T-helper 17 cell (primary cell): Measurements from ENCODE around the gene PCBP2. TPM values are rescaled to one million over a fixed set of nuclear protein-coding genes. Genes with fewer than 3 reads are reported as not detected.
A peak's percentile ranks its signal among the peaks of the same experiment; 100 is the strongest.

ENCODE experiments used
- ATAC-seq: fragments of 150-1000 bp; cut with Tn5 transposase; 2 replicates; pipeline ENCODE4 v1.10.0; 2021; ENCODE audit warnings: mild to moderate bottlenecking, moderate library complexity
- DNase-seq, 3 donors: peaks; one replicate each; pipeline versions ENCODE4 v3.0.0 to v3.0.0-alpha.2; 2020 to 2021
- H3K9me3 ChIP-seq: one replicate; pipeline ENCODE4 v1.7.0; 2013; ENCODE audit warnings: low read length, mild to moderate bottlenecking; ENCODE audit not compliant: control insufficient read depth, poor library complexity, severe bottlenecking
- H3K27ac Mint-ChIP-seq: one replicate; pipeline ENCODE4 v1.8.0; 2022; ENCODE audit warnings: mild to moderate bottlenecking, moderate library complexity, mixed read lengths
- H3K27me3 Mint-ChIP-seq: one replicate; pipeline ENCODE4 v1.8.0; 2022; ENCODE audit warnings: mixed read lengths
- H3K36me3 Mint-ChIP-seq: one replicate; pipeline ENCODE4 v1.8.0; 2022; ENCODE audit warnings: low read depth, mixed read lengths
- H3K4me1 Mint-ChIP-seq: one replicate; pipeline ENCODE4 v1.8.0; 2022; ENCODE audit warnings: mild to moderate bottlenecking, mixed read lengths
- H3K4me3 Mint-ChIP-seq: one replicate; pipeline ENCODE4 v1.8.0; 2022; ENCODE audit warnings: mild to moderate bottlenecking, moderate library complexity, mixed read lengths
- total RNA-seq, 4 donors: library from RNA in 2 of 4; stranded (reverse) in 2 of 4; gene quantifications; one replicate each; pipeline ENCODE4 v1.2.3 and lab custom pipeline; 2022 to 2026

Gene PCBP2
- total RNA-seq, 2 donors from 2014 or later, result 1,028 to 1,089 TPM

DNA sequence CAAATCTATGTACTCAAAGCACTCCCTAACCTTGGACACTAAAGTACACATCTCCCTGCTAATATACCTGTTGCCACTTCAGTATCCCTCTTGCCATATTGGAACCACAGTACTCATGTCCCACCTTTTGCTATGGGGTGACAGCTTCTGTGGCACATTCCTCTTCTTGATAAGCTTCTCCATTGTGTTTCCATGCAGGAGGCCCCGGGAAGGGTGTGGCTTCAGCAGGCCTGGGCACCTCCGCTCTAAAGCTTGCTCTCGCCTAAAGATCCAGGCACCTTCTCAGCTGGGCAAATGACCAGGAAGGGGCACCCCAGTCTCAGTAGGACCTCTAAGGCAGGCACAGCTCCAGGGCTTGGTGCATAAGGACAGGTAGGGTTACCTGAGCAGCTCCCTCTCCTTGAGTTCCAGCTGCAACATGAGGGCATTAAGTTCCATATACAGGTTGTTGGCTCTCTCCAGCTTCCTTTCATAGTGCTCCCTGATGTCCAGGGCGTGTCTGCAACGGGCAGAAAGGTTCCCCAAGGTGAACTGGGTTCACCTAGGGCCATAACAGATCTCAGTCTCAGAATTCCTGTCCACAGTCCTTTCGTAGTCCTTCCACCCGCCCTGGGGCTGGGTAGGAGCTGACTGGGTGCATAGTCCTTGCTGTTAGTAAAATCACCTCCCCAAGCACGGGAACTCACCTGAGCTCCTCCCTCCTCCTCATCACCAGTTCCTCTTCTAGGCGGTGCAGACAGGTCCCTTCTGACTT lies 31.5 kb downstream of the PCBP2 start:
- DNase-seq, result no peak
- Mint-ChIP-seq H3K36me3 (peaks cover 4% of the 10 kb centered on the region), H3K27ac (peak overlapping the region; percentile 90), H3K27me3 (no peaks in the 10 kb centered on the region), H3K4me1 (peaks cover 17% of the 10 kb centered on the region), H3K4me3 (peak overlapping the region; percentile 66)
- H3K9me3 ChIP-seq, result no peaks in the 10 kb centered on the region
- ATAC-seq, result no peak

DNA sequence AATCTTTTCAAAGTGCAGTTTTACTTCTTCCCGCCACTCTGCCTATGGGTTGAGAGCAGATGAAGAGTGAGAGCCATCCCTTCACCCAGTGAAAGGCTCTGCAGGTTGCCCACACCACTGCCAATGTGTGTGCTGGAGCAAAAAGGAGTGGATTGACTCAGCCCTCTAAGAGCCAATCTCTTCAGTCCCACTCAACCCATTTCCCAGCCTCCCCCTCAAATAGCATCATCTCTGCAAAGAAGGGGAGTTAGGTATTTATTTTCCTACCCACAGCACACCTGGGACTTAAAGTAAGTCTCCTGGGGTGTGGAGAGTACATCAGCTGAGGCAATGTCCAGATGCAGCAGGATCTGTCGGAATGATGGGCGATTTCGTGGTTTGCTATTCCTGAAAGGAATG lies 32.1 kb downstream of the PCBP2 start:
- Mint-ChIP-seq H3K36me3 (peaks cover 4% of the 10 kb centered on the region), H3K4me3 (no peak overlapping the region), H3K4me1 (peaks cover 17% of the 10 kb centered on the region), H3K27ac (peak overlapping the region; percentile 90), H3K27me3 (no peaks in the 10 kb centered on the region)
- H3K9me3 ChIP-seq, result no peaks in the 10 kb centered on the region
- ATAC-seq (no peak), DNase-seq (no peak)

DNA sequence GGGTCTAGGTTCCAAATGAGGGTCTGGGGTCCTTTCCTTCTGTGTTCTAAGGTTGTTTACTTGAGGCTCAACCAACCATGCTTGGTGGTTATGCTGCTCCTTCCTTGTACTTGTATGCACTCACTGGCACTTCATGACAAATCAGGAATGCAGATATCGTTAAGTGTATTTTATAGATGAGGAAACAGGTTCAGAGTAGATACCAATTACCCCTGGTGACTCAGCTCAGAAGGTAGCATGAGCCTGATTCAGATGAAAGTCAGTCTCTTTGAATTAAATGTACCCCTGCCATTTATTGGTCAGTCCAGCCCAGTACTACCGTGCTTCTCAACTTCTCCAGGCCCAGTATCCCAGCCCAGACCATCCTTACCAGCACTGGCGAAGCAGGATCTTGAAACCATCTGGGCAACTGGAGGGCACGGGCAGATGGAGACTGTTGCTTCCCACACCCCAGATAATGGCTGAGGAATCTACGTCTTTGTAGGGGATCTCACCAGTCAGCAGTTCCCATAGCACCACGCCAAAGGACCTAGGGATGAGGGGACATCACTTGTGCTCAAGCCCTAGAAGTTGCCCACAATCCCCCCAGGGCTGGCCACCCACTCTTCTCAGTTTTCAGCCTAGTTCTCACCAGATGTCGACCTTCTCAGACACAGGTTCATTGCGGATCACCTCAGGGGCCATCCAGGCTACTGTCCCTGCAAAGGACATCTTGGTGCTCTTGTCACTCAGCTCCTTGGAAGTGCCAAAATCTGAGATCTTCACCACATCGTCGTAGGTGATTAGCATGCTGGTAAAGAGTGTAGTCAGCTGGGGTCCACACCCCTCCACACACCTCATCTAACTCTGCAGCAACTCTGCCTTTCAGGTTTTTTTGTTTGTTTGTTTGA lies 33.0 kb downstream of the PCBP2 start:
- no peak for ATAC-seq
- Mint-ChIP-seq H3K27me3 (no peaks in the 10 kb centered on the region), H3K4me1 (peaks cover 18% of the 10 kb centered on the region), H3K27ac (peak overlapping the region; percentile 90), H3K4me3 (no peak overlapping the region), H3K36me3 (peaks cover 4% of the 10 kb centered on the region)
- no peaks in the 10 kb centered on the region for H3K9me3 ChIP-seq
- no peak for DNase-seq

DNA sequence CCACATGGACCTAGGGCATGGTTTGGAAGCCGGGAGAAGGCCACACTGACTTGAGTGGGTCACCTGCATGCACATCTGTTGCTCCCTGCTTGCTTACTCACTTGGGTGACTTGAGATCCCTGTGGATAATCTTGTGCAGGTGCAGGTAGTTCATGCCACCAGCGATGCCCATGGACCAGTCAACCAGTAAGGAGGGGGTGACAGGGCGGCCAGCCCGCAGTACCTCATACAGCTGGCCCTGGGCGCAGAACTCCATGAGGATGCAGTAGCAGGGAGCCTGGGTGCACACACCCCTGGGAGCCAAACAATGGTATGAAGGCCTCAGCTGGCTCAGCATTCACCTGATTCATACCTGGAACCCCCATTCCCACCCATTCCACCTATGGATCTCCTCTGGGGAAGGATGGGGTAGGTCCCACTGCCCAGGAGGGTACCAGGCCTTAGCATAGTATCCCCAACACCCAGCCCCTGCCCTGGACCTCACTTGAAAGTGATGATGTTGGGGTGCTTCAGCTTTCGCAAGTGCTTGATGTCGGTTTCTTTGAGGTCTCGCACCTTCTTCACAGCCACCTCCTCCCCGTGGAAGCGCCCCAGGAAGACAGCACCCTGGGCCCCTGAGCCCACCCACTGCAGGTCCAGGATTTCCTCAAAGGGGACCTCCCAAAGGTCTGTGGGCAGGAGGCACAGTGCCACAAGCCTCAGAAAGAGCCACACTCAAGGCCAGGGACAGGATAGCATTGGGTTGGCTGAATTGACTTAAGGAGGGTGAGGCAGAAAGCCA lies 34.2 kb downstream of the PCBP2 start:
- peak overlapping the region; percentile 71 for H3K4me3 Mint-ChIP-seq
- H3K9me3 ChIP-seq, result no peaks in the 10 kb centered on the region
- H3K36me3 Mint-ChIP-seq, result peaks cover 4% of the 10 kb centered on the region
- DNase-seq (no peak), ATAC-seq (no peak)
- peak overlapping the region; percentile 90 for H3K27ac Mint-ChIP-seq
- H3K4me1 Mint-ChIP-seq, result peaks cover 17% of the 10 kb centered on the region
- H3K27me3 Mint-ChIP-seq, result no peaks in the 10 kb centered on the region

DNA sequence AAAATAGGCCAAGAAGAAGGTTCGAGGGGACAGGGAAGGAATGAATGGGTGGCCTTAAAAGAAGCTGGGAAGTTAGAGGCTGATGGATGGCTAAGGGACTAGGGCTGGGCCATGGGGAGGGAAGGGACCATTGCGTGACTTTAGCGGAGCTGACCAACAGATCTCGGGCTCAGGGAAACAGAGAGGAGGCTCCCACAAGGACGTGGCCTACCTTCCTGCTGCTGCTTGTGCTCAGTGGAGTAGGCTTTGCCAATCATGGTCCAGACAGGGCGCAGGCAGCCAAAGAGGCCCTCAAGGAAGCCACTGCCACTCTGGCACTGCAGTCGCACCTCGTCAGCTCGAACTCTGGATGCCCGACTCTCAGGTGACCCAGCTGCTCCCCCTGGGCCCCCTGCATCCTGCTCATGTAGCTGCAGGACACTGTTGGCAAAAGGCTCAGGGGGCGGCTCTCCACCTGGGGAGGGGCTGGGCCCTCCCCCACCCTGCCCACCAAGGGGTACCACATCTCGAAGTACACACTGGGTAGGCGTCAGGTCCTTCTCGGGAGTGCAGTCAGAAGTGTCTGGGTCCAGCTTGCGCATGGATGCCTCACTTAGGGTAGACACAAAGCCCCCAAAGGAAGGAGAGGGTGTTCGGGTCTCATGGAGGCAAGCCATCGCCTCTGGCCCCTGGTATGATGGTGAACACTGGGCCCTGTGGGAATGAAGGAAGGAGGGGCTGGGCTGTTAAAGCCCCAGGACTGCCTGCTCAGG lies 35.0 kb downstream of the PCBP2 start:
- DNase-seq, result no peak
- no peaks in the 10 kb centered on the region for H3K9me3 ChIP-seq
- Mint-ChIP-seq H3K4me1 (peaks cover 17% of the 10 kb centered on the region), H3K27me3 (no peaks in the 10 kb centered on the region), H3K4me3 (peak overlapping the region; percentile 71), H3K36me3 (peaks cover 2% of the 10 kb centered on the region), H3K27ac (peak overlapping the region; percentile 67)
- no peak for ATAC-seq

DNA sequence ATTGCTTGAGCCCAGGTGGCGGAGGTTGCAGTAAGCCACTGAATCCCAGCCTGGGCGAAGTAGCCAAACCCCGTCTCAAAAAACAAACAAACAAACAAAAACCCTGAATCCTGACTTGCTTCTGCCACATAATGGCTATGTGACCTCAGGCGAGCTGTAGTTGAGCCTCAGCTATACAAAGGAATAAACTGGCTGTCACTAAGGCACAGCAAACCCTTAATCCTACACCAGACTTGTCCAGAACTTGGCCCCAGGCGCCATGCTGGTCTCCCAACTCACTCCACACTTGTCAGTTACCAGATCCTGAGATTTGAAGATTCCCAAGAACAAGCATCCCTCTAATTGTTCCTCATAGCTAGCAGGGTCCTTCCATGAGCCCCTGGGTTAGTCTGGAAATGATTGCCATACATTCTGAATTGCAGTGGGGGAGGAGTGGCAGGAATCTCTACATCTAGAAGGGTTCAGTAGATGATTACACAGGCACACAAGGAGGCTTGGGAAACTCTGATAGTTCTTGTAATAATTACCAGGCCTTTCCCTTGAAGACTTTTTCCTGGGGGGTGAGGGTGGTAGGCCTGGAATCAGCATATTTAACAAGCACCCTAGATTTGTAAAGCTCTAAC lies 37.5 kb downstream of the PCBP2 start:
- H3K9me3 ChIP-seq, result no peaks in the 10 kb centered on the region
- DNase-seq, result no peak
- Mint-ChIP-seq H3K4me1 (peaks cover 30% of the 10 kb centered on the region), H3K36me3 (no peaks in the 10 kb centered on the region), H3K4me3 (no peak overlapping the region), H3K27ac (peak overlapping the region; percentile 72), H3K27me3 (no peaks in the 10 kb centered on the region)
- ATAC-seq, result no peak

DNA sequence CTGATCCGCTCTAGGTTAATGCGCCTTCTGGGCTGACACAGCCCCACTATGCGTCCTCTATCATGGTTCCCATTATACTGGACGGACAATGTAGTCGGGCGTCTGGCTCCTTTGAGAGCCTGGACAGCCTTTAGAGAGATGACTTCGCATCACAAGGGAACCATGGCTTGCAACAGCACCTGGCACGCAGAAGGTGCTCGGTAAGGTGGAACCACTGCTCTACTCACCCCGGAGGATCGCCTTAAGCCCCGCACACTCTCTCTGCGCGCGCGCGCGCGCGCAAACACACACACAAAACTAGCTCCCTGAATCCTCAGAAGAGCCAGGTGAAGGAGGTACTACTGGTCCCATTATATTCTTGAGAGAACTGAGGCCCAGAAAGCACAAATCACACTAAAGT lies 40.3 kb downstream of the PCBP2 start:
- DNase-seq (no peak), ATAC-seq (no peak)
- peaks cover 2% of the 10 kb centered on the region for H3K36me3 Mint-ChIP-seq
- peak overlapping the region; percentile 94 for H3K4me3 Mint-ChIP-seq
- H3K27ac Mint-ChIP-seq, result peak overlapping the region; percentile 63
- H3K9me3 ChIP-seq, result no peaks in the 10 kb centered on the region
- no peaks in the 10 kb centered on the region for H3K27me3 Mint-ChIP-seq
- peaks cover 28% of the 10 kb centered on the region for H3K4me1 Mint-ChIP-seq

DNA sequence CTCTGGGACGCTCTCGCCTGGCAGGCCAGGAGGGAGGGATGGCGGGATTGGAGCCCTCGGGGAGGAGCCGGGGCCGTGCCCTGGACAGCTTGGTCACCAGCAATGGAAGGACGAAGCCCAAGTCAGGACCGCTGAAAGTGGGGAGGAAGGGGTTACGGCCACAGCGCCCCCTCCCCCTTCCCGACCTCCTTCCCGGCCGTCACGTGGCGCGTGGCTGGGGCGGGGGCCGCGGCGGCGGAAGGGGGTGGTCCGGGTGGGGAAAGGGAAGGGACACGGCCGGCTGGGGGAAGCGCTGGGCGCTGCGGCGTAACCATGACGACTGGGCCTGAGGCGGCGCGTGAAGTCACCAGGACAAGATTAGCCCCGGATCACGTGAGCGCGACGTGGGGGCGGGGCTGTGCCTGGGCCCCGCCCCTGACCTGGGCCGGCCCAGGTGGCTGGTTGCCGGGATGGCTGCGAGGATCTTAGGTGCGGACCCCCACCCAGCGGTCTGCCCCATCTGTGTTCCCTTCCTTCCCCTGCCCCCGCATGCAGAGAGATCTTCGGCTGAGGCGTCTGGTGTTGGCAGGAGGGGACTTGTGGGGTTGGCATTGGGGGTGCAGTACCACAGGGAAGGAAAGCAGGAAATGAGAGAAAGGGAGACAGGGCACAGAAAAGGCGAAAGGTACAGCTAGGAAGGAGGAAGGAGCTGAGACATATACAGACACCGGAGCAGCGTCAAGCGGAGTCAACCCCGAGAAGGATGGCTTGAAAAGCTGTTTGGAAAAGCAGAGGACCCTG lies 41.1 kb downstream of the PCBP2 start:
- DNase-seq (peak; percentile 76 to 82 (median 81)), ATAC-seq (peak; percentile 94)
- Mint-ChIP-seq H3K4me3 (peak overlapping the region; percentile 94), H3K36me3 (peaks cover 2% of the 10 kb centered on the region), H3K27ac (peak overlapping the region; percentile 90), H3K27me3 (no peaks in the 10 kb centered on the region), H3K4me1 (peaks cover 32% of the 10 kb centered on the region)
- no peaks in the 10 kb centered on the region for H3K9me3 ChIP-seq

DNA sequence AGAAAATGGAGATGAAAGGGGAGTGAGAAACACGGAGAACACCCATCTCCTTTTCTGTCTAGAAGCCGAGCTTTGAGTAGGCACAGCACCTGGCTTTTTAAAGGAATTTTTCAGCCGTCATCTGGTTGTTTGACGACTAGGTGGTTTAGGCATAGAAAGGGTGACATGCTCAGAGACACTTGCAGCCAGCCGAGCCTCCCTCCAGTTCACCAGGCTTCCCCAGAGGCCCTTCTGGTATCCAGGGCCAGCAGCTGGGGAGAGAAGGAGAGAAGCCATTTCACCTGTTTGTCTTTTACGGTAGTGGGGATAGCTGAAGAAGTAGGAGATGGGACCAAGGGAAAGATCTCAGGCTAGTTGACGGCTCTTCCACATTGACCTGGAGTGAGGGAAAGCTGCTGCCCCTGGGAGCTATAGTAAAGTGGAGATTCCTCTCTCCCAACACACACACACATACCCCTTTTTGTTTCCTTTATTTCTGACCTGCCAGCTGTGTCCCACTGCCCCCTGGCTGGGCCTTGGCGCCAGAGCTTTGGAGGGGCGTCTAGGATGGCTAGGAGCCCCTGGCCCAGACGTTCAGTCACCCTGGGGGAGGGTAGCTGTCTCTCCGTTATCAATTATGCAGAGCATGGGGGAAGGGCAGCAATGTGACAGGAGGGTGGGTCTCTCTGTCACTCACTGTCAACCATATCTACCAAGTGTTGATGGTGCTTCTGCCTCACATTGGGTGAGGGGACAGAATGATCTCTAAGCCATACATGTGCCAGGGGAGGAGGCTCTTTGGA lies 41.9 kb downstream of the PCBP2 start:
- ATAC-seq (no peak), DNase-seq (no peak)
- H3K4me3 Mint-ChIP-seq, result peak overlapping the region; percentile 94
- no peaks in the 10 kb centered on the region for H3K27me3 Mint-ChIP-seq
- H3K4me1 Mint-ChIP-seq, result peaks cover 37% of the 10 kb centered on the region
- H3K9me3 ChIP-seq, result no peaks in the 10 kb centered on the region
- H3K27ac Mint-ChIP-seq, result peak overlapping the region; percentile 90
- H3K36me3 Mint-ChIP-seq, result peaks cover 2% of the 10 kb centered on the region

DNA sequence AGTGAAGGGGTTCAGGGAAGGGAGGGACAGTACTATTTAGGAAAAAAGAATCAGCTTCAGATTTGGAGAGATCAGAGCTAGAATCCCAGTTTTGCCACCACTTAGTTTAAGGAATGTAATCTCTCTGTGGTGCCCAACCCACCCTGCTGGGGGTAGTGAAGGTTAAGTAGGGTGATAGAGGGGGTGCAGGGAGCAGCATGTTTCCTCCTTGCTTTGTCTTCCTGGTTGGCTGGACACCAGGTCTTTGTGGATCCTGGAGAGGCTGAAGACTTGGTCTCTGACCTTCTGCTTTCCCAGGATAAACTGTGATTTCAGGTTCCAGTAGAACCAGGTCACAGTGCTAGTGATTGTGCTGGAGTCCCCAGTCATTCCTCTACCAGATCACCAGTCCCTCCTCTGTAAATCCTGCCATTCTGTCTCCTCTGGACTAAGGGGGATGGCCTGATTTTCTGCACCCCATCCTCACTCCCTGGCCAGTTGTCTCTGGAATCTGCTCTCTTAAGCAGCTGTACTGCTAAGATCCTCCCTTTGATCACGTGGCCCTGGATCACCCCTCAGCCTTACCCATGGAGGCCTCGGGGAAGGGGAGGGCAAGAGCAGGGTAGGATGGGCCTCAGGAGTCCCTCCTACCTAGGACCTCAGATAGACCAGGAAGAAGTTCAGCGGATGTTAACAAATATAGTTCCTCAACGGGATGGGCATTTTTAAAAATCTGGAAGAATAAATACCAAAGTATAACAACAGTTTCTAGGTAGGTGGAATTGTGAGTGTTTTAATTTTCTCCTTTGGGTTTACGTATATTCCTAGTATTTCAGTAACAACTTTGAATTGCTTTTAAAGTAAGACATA lies 44.2 kb downstream of the PCBP2 start:
- DNase-seq (no peak), ATAC-seq (no peak)
- H3K36me3 Mint-ChIP-seq, result peaks cover 2% of the 10 kb centered on the region
- no peaks in the 10 kb centered on the region for H3K9me3 ChIP-seq
- H3K4me3 Mint-ChIP-seq, result peak overlapping the region; percentile 7
- H3K27me3 Mint-ChIP-seq, result no peaks in the 10 kb centered on the region
- peaks cover 43% of the 10 kb centered on the region for H3K4me1 Mint-ChIP-seq
- peak overlapping the region; percentile 65 for H3K27ac Mint-ChIP-seq

DNA sequence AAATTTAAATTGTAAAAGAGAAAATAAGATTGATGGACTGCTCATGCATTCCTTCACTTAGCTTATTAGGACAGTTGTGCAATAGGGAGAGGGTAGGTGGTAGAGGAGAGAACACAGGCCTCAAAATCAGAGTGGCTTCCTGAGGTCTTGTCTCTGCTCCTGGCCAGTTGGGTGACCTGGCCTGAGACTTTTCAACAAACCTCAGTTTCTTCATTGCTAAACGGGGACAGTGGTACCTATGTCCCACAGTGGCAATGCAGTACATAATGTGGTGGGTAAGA lies 44.8 kb downstream of the PCBP2 start:
- Mint-ChIP-seq H3K27ac (peak overlapping the region; percentile 98), H3K4me3 (no peak overlapping the region), H3K27me3 (no peaks in the 10 kb centered on the region), H3K4me1 (peaks cover 43% of the 10 kb centered on the region), H3K36me3 (peaks cover 2% of the 10 kb centered on the region)
- H3K9me3 ChIP-seq, result no peaks in the 10 kb centered on the region
- ATAC-seq, result no peak
- DNase-seq, result no peak
